Activated effector memory CD4-positive, alpha-beta T cell treated with Interleukin-2 at 50 U/mL for 16 hours (primary cell): Measurements from ENCODE around the gene LPIN2.
"Not testable (repeated sequence)": the region's sequence is repeated elsewhere in the genome, so short reads cannot be mapped to it uniquely, and the experiment has no call there.

Source experiments
- DNase-seq: peaks from one replicate; pipeline ENCODE4 v3.0.0-alpha.2; 2020

LPIN2 gene

GRCh38 chr18:3013024-3013804, at the start of gene LPIN2:
Gene LPIN2 (minus strand): TSS chr18:3013144. CDS start chr18:2960840, 52,304 bp downstream.
- peak; percentile 97 for DNase-seq

- no peak for DNase-seq
Measured at GRCh38 chr18:3061581-3062312, 48.8 kb upstream of the LPIN2 start.

- peak; percentile 25 for DNase-seq
Measured at GRCh38 chr18:3060667-3061580, 48.0 kb upstream of the LPIN2 start.

GRCh38 chr18:3059272-3059671, 46.3 kb upstream of the LPIN2 start:
- no peak for DNase-seq

DNA sequence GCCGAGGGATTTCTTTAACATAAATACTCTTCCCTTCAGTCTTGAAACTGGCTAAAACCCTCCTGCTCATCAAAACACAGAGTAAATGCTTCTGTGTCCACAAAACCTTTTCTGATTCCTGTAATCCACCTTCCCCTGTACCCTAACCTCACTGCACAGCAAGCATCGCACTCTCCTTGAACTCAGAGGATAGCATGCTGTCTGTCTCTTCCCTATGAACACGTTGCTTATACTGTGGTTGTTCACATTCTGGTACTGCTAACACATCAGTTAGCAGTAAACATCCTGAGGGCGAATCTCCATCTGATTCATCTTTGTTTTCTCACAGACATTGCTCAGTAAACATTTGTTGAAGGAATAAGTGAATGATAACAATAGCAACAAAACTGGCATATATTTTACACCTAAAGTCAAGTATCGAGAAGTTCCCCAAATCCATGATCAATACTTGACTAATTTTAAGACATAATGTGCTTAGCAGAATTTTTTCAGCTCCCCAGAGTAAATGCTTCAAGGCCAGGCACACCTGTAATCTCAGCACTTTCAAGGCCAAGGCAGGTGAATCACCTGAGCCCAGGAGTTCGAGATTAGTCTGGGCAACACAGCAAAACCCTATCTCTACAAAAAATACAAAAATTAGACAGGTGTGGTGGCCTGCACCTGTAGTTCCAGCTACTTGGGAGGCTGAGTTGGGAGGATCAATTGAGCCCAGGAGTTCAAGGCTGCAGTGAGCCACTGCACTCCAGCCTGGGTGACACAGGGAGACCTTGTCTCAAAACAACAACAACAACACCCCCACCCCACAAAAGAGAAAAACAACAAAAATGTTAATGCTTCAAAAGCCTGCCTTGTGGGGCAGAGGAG, 45.6 kb upstream of the LPIN2 start:
- no peak for DNase-seq

DNA sequence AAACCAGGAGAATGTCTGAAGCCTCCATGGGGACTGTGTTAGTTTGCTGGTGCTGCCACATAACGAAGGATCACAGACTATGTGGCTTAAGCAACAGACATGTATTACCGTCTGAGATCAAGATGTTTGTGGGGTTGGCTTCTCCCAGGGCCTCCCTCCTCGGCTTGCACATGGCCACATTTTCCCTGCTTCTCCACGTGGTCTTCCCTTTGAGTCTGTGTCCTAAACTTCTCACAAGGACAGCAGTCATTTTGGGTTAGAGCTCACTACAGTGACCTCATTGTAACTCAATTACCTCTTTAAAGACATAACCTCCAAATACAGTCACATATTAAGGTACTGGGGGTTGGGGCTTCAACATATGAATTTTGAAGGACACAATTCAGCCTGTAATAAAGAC, 44.6 kb upstream of the LPIN2 start:
- DNase-seq, result no peak

DNA sequence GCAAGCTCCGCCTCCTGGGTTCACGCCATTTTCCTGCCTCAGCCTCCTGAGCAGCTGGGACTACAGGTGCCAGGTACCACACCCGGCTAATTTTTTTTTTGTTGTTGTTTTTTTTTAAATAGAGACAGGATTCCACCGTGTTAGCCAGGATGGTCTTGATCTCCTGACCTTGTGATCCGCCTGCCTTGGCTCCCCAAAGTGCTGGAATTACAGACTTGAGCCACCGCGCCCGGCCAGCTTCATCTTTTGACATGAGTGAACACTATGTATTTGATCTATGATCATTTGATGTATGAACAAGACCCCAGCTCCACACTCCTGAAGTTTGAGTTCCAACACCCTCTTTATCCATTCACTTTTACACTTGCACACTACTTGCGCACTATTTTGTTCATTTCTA, 43.4 kb upstream of the LPIN2 start:
- DNase-seq, result no peak

- DNase-seq, result no peak
Measured at GRCh38 chr18:3055816-3056215, 42.9 kb upstream of the LPIN2 start.

DNA sequence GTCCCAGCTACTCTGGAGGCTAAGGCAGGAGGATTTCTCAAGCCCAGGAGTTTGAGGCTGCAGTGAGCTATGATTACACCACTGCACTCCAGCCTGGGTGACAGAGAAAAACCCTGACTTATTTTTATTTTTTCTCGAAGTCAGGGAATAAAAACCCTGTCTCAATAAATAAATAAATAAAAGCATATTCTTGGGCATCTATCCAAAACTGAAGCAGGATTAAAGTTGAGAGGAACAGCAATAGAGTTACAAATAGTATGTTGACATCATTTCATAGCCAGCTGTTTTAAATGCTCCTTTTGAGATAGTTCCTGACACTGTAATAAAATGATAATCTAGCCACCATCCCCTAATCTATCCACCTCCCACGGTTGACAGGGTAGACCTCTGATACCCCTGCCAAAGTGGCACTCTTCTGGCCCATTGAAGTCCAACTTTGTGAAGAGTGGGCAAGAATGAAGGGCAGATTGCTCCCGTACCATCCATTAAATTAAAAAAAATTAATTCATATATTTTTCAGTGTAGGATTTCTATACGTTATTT, 42.3 kb upstream of the LPIN2 start:
- DNase-seq, result no peak

DNA sequence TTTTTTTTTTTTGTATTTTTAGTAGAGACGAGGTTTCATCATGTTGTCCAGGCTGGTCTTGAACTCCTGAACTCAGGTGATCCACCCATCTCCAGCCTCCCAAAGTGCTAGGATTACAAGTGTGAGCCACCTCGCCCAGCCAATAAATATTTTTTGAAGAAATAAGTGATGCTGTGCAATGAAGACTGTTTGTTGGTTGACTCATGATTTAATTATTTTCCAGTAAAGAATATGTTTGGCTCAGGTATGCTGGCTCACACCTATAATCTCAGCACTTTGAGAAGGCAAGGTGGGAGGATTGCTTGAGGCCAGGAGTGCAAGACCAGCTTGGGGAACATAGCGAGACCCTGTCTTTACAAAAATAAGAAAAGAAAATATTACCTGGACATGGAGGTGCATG, 41.8 kb upstream of the LPIN2 start:
- DNase-seq, result no peak

DNA sequence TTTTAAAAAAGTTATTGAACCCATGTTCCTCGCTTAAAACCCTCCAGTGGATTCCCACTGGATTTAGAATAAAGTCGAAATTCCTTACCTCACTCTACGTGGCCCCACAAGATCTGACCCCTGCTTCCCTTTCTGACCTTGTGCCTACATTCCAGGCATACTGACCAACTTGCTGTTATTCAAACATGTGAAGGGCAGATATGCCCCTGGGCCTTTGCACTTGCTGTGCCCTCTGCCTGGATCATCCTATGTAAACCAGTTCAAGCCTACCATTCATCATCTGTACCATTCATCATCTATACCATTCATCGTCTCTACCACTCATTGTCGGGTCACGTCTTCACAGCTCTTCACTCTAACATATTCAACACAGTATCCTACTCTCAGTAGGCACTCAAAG, 41.3 kb upstream of the LPIN2 start:
- no peak for DNase-seq

DNA sequence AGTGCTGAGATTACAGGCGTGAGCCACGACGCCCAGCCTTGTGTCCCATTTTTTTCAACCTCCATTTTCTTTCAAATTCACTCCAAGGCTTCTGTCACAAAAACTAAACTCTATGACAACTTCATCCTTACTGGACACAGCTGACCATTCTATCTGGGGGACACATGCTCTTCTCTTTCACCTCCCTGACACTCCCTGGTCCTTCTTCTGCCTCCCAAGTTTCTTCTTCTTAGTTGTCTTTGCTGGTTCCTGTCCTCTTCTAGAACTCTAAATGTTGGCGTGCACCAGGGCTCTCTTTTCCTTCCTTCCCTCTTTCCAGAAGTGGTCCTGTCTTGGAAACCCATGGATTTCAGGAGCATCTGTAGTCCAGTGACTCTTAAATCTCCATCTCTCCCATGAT, 40.1 kb upstream of the LPIN2 start:
- DNase-seq, result no peak

- no peak for DNase-seq
Measured at GRCh38 chr18:3052411-3052758, 39.4 kb upstream of the LPIN2 start.

DNA sequence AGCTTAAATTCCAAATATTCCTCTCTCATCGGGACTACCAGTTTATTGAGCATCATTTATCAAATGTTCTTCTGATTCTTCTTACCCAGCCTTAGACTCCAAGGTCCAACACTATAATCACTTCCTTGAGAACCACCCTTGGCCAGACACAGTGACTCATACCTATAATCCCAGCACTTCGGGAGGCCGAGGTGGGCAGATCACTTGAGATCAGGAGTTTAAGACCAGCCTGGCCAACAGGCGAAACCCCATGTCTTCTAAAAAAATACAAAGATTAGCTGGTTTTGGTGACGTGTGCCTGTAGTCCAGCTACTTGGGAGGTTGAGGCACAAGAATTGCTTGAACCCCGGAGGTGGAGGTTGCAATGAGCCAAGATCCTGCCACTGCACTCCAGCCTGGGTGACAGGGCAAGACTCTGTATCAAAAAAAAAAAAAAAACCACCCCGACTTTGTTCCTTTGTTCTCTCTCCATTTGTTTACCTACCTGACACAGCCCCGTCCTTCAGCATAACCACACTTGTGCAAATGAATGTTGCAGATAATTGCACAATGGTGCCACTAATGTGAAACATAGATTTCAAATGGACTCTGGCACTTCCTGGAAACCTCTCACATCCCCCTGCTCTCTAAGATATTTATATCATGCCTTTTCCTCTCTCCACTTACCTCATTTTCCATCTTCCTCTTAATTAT, 38.9 kb upstream of the LPIN2 start:
- no peak for DNase-seq

GRCh38 chr18:3049897-3050454, 37.0 kb upstream of the LPIN2 start:
- DNase-seq, result not testable (repeated sequence)

- DNase-seq, result no peak
Measured at GRCh38 chr18:3048820-3049349, 35.9 kb upstream of the LPIN2 start.

- DNase-seq, result no peak
Measured at GRCh38 chr18:3048121-3048520, 35.2 kb upstream of the LPIN2 start.

- DNase-seq, result no peak
Measured at GRCh38 chr18:3046216-3046808, 33.4 kb upstream of the LPIN2 start.

DNA sequence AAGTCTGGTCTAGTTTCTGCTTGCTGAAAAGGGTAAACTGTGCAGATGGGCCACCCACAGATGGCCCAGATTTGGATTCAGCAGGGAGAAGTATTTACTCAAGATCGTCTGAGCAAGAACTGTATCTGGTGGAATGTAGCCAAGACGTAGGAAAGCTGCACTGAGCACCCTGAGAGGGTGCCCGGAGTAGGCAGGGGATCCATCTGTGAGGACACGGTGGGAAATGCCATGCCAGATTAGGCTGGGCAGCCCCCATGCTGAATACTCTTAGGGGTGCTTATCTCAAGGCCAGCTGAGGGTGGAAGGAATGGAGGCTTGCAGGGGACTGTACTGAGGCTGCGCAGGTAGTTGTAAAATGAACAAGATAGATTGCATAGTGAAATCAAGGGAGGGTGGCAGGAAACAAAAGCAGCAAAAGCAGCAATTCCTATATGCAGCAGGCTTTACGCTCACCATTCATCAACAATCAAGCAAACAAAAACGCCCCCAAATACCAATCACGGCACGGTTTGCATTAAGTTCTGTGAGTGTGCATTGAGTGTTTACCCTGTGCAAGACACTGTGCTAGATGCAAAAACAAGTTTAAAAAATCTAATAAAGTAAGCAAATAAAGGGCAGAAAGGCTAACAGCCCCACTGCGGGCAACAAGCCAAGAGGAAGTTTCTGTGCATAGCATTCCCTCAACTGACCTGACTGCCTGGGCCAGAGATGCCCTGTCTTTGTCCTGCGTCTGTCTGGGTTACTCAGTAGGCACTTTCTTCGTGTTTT, 32.2 kb upstream of the LPIN2 start:
- DNase-seq, result no peak

GRCh38 chr18:3042379-3042778, 29.4 kb upstream of the LPIN2 start:
- DNase-seq, result no peak
